ENCODE data around the gene BSN.

The BSN gene

GRCh38 chr3:49602049-49602554 is 47.8 kb downstream of the BSN start:
- peak; percentile 1 for DNase-seq (ENCODE audit: low spot score)

GRCh38 chr3:49602877-49603411 is 48.7 kb downstream of the BSN start:
- DNase-seq (ENCODE audit: low spot score) = peak; percentile 0

GRCh38 chr3:49606427-49606826 is 52.1 kb downstream of the BSN start:
- DNase-seq (ENCODE audit: low spot score) = peak; percentile 1

- peak; percentile 25 for DNase-seq (ENCODE audit: low spot score)
Observed at GRCh38 chr3:49607105-49607591, 52.9 kb downstream of the BSN start.

GRCh38 chr3:49607796-49608195 is 53.5 kb downstream of the BSN start:
- peak; percentile 0 for DNase-seq (ENCODE audit: low spot score)

GRCh38 chr3:49609314-49609713 is 55.0 kb downstream of the BSN start:
- no peak for DNase-seq (ENCODE audit: low spot score)

GRCh38 chr3:49609815-49610214 is 55.5 kb downstream of the BSN start:
- DNase-seq (ENCODE audit: low spot score) = peak; percentile 1

- DNase-seq (ENCODE audit: low spot score) = no peak
Observed at GRCh38 chr3:49610666-49611280, 56.5 kb downstream of the BSN start.

GRCh38 chr3:49611291-49611690 is 57.0 kb downstream of the BSN start:
- no peak for DNase-seq (ENCODE audit: low spot score)

- no peak for DNase-seq (ENCODE audit: low spot score)
Observed at GRCh38 chr3:49611719-49612118, 57.4 kb downstream of the BSN start.

- no peak for DNase-seq (ENCODE audit: low spot score)
Observed at GRCh38 chr3:49614936-49615335, 60.7 kb downstream of the BSN start.

- no peak for DNase-seq (ENCODE audit: low spot score)
Observed at GRCh38 chr3:49616061-49616460, 61.8 kb downstream of the BSN start.

GRCh38 chr3:49616491-49616941 is 62.2 kb downstream of the BSN start:
- DNase-seq (ENCODE audit: low spot score) = peak; percentile 78

GRCh38 chr3:49617390-49618013 is 63.2 kb downstream of the BSN start:
- no peak for DNase-seq (ENCODE audit: low spot score)

GRCh38 chr3:49618412-49618811 is 64.1 kb downstream of the BSN start:
- no peak for DNase-seq (ENCODE audit: low spot score)

GRCh38 chr3:49619649-49620048 is 65.4 kb downstream of the BSN start:
- no peak for DNase-seq (ENCODE audit: low spot score)

GRCh38 chr3:49620728-49621127 is 66.5 kb downstream of the BSN start:
- DNase-seq (ENCODE audit: low spot score) = no peak

GRCh38 chr3:49623071-49623470 is 68.8 kb downstream of the BSN start:
- no peak for DNase-seq (ENCODE audit: low spot score)

- DNase-seq (ENCODE audit: low spot score) = no peak
Observed at GRCh38 chr3:49625071-49625470, 70.8 kb downstream of the BSN start.

GRCh38 chr3:49626101-49626581 is 71.9 kb downstream of the BSN start:
- peak; percentile 20 for DNase-seq (ENCODE audit: low spot score)

- no peak for DNase-seq (ENCODE audit: low spot score)
Observed at GRCh38 chr3:49626796-49627195, 72.5 kb downstream of the BSN start.

GRCh38 chr3:49627634-49628033 is 73.4 kb downstream of the BSN start:
- DNase-seq (ENCODE audit: low spot score) = no peak

GRCh38 chr3:49628249-49628648 is 74.0 kb downstream of the BSN start:
- DNase-seq (ENCODE audit: low spot score) = no peak

Data from AG08395 (cell line).